Effector memory CD4-positive, alpha-beta T cell (primary cell): Measurements from ENCODE around the gene KRT72.

Experiments
- DNase-seq, 3 donors: peaks; one replicate each; pipeline ENCODE4 v3.0.0-alpha.2; 2020
- H3K27ac ChIP-seq: 2 replicates; pipeline ENCODE4 v1.7.0; 2013; ENCODE audit warnings: mild to moderate bottlenecking, low read length, moderate library complexity; ENCODE audit not compliant: insufficient read depth, poor library complexity, severe bottlenecking
- H3K27me3 ChIP-seq: replicated peaks from 2 replicates; pipeline ENCODE4 v1.7.0; 2013; ENCODE audit warnings: mild to moderate bottlenecking, low read length; ENCODE audit not compliant: insufficient read depth, control insufficient read depth, poor library complexity, severe bottlenecking
- H3K36me3 ChIP-seq: 2 replicates; pipeline ENCODE4 v1.7.0; 2013; ENCODE audit warnings: mild to moderate bottlenecking, low read length, moderate library complexity; ENCODE audit not compliant: control insufficient read depth, insufficient read depth
- H3K4me1 ChIP-seq: 2 replicates; pipeline ENCODE4 v1.7.0; 2013; ENCODE audit warnings: low read length, mild to moderate bottlenecking; ENCODE audit not compliant: control insufficient read depth, insufficient read depth, poor library complexity, severe bottlenecking
- H3K4me3 ChIP-seq: 2 replicates; pipeline ENCODE4 v1.7.0; 2013; ENCODE audit warnings: low read length, low read depth, mild to moderate bottlenecking; ENCODE audit not compliant: insufficient read depth, poor library complexity, severe bottlenecking
- H3K9me3 ChIP-seq: 2 replicates; pipeline ENCODE4 v1.7.0; 2013; ENCODE audit warnings: mild to moderate bottlenecking, low read length, moderate library complexity; ENCODE audit not compliant: control insufficient read depth
- total RNA-seq, 3 donors: gene quantifications; one replicate each; lab custom pipeline; 2026; lab: John Stamatoyannopoulos, UW

KRT72 gene
- total RNA-seq: 1.9 to 20.4 (median 5.4) reads per million in 3 donors

GRCh38 chr12:52600941-52601481 is at the start of gene KRT72:
TSS of gene KRT72 (minus strand) at chr12:52601463. CDS start at chr12:52601452, 11 bp downstream.
- H3K4me1 ChIP-seq: no peaks in the 10 kb centered on the region
- no peaks in the 10 kb centered on the region for H3K9me3 ChIP-seq
- H3K27me3 ChIP-seq: no peaks in the 10 kb centered on the region
- H3K4me3 ChIP-seq: no peak within 1 kb of the TSS
- no peaks in the 10 kb centered on the region for H3K36me3 ChIP-seq
- DNase-seq: no peak
- no peak within 1 kb of the TSS for H3K27ac ChIP-seq

- H3K36me3 ChIP-seq: no peaks in the 10 kb centered on the region
- H3K9me3 ChIP-seq: no peaks in the 10 kb centered on the region
- H3K27ac ChIP-seq: no peak overlapping the region
- H3K4me1 ChIP-seq: peaks cover 6% of the 10 kb centered on the region
- no peaks in the 10 kb centered on the region for H3K27me3 ChIP-seq
- no peak overlapping the region for H3K4me3 ChIP-seq
- DNase-seq: no peak
These were observed 49.3 kb upstream of the KRT72 start for GRCh38 chr12:52650520-52651081.

- H3K4me1 ChIP-seq: peaks cover 9% of the 10 kb centered on the region
- H3K9me3 ChIP-seq: no peaks in the 10 kb centered on the region
- no peak overlapping the region for H3K27ac ChIP-seq
- no peaks in the 10 kb centered on the region for H3K36me3 ChIP-seq
- H3K27me3 ChIP-seq: no peaks in the 10 kb centered on the region
- no peak for DNase-seq
- H3K4me3 ChIP-seq: no peak overlapping the region
These were observed 47.8 kb upstream of the KRT72 start for GRCh38 chr12:52649066-52649465.

GRCh38 chr12:52648012-52648550 is 46.8 kb upstream of the KRT72 start:
- no peak overlapping the region for H3K27ac ChIP-seq
- peaks cover 9% of the 10 kb centered on the region for H3K4me1 ChIP-seq
- DNase-seq: no peak
- H3K27me3 ChIP-seq: no peaks in the 10 kb centered on the region
- H3K9me3 ChIP-seq: no peaks in the 10 kb centered on the region
- no peak overlapping the region for H3K4me3 ChIP-seq
- no peaks in the 10 kb centered on the region for H3K36me3 ChIP-seq

- peaks cover 9% of the 10 kb centered on the region for H3K4me1 ChIP-seq
- H3K27me3 ChIP-seq: no peaks in the 10 kb centered on the region
- no peaks in the 10 kb centered on the region for H3K9me3 ChIP-seq
- no peak overlapping the region for H3K4me3 ChIP-seq
- no peak overlapping the region for H3K27ac ChIP-seq
- H3K36me3 ChIP-seq: no peaks in the 10 kb centered on the region
- DNase-seq: no peak
These were observed 46.3 kb upstream of the KRT72 start for GRCh38 chr12:52647601-52648000.

- Histone ChIP-seq H3K36me3 (no peaks in the 10 kb centered on the region), H3K9me3 (no peaks in the 10 kb centered on the region), H3K27ac (peak overlapping the region; percentile 50), H3K4me3 (no peak overlapping the region), H3K27me3 (no peaks in the 10 kb centered on the region), H3K4me1 (peaks cover 12% of the 10 kb centered on the region)
- no peak for DNase-seq
These were observed 45.4 kb upstream of the KRT72 start for GRCh38 chr12:52646613-52647012.

GRCh38 chr12:52645982-52646381 is 44.7 kb upstream of the KRT72 start:
- Histone ChIP-seq H3K36me3 (no peaks in the 10 kb centered on the region), H3K4me1 (peaks cover 12% of the 10 kb centered on the region), H3K4me3 (no peak overlapping the region), H3K27ac (peak overlapping the region; percentile 50), H3K27me3 (no peaks in the 10 kb centered on the region), H3K9me3 (no peaks in the 10 kb centered on the region)
- DNase-seq: no peak

GRCh38 chr12:52645120-52645761 is 44.0 kb upstream of the KRT72 start:
- Histone ChIP-seq H3K27me3 (no peaks in the 10 kb centered on the region), H3K4me1 (peaks cover 12% of the 10 kb centered on the region), H3K27ac (peak overlapping the region; percentile 50), H3K9me3 (no peaks in the 10 kb centered on the region), H3K4me3 (no peak overlapping the region), H3K36me3 (no peaks in the 10 kb centered on the region)
- DNase-seq: peak in 2 of 3 donors; percentile 9 to 20

- Histone ChIP-seq H3K4me1 (peaks cover 12% of the 10 kb centered on the region), H3K36me3 (no peaks in the 10 kb centered on the region), H3K27me3 (no peaks in the 10 kb centered on the region), H3K4me3 (no peak overlapping the region), H3K27ac (no peak overlapping the region), H3K9me3 (no peaks in the 10 kb centered on the region)
- DNase-seq: no peak
These were observed 42.8 kb upstream of the KRT72 start for GRCh38 chr12:52644078-52644415.
